HG03378 (cell line): Measurements from ENCODE around the gene PRR15L.

Experiments used
- ATAC-seq: cut with Tn5 transposase; IDR thresholded peaks from one replicate; pipeline ENCODE4 v1.9.1; 2021; ENCODE audit warnings: mild to moderate bottlenecking, moderate library complexity; ENCODE audit not compliant: unreplicated experiment

PRR15L gene

DNA sequence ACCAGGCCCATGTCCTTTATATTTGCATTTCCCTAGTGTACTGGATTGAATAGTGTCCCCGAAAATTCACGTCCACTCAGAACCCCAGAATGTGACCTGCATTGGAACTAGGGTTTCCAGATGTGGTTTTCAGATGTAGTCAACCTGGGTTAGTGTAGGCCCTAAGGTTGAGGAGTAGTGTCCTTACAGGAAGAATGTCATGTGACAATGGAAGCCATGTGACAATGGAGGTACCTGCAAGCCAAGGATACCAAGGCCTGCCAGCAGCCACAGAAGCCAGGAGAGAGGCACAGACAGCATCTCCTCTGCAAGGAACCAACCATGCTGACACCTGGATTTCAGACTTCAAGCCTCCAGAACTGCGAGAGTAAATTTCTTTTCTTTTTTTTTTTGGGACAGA, 5.2 kb upstream of the PRR15L start:
- no peak for ATAC-seq

- ATAC-seq, result no peak
These were observed 3.7 kb upstream of the PRR15L start for GRCh38 chr17:47961406-47961805.

GRCh38 chr17:47959825-47960655, 2.4 kb upstream of the PRR15L start:
- ATAC-seq, result no peak

DNA sequence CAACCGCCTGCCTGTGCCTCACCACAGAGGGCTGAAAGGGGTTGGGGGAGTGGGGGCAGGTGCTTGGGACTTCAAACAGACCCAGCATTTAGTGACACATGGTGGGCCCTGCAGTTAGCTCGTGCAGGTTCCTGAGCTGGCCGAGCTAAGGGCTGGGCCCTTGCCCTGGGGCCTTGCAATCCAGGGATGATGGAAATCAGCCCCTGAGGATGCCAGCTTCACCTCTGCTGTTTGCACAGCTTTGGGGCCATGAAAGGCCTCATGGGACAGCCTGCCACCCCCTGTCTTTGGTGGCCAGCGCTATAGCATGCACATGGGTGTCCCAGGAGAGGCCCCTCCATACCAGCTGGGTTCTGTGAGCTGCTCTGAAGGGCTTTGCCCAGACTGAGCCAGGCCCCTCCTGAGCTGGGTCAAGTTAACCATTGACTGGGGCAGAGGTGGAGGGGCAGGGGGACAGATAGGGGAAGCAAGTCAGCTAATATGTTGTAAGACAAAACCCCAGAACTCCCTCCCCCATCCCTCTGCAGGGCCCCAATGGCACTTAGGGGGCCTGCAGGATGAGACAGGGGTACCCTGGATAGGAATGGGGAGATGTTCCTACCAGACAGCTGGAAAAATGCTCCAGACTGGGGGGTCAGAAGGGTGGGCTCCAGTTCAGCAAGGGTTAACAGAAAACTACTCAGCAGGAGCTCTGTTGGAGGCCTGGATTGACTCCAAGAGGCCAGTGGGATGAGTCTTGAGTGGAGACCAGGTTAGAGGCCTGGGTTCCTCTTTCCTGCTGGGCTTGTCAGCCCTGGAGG, 692 bp downstream of the PRR15L start:
- no peak for ATAC-seq

- ATAC-seq, result no peak
These were observed 1.9 kb downstream of the PRR15L start for GRCh38 chr17:47955497-47956461.

- ATAC-seq, result no peak
These were observed 3.8 kb downstream of the PRR15L start for GRCh38 chr17:47953909-47954308.

DNA sequence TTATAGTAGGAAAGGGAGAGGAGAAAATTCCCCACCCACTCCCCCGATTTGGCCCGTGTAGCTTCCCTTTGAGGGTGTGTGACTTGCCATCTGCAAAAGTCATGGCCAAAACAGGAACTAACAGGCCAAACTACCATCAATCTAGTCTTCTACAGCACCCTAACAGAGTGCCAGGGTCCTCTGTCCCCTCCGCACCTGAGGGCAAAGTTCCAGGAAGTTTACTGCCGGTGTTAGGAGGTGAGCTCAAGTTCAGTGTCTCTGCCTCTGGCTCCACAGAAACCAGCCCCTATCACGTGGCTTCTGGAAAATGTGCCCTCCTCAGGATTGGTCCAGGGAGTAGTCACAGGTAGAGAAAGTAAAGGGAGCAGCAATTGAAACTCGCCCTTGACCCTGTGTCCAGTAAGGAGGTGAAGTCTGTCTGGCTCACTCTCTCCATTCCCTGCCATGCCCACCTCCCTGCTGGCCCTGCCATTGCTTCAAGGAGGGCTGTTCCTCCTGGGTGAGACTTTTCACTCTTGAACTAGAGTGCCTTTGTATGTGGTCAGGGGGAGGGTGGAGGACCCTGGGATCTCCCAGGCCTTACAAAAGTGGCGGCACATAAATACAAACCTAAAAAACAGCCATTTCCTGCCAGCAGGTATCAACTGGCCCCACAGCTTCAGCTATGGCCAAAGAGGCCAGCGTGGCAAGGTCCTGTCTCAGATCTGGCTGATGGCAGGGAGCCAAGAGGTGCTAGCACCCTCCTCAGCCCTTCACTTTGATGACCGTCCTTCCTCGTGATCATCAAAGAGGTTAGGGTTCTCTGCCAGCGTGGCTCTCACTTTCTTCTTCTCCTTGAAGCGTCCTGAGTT, 5.3 kb downstream of the PRR15L start:
- no peak for ATAC-seq

DNA sequence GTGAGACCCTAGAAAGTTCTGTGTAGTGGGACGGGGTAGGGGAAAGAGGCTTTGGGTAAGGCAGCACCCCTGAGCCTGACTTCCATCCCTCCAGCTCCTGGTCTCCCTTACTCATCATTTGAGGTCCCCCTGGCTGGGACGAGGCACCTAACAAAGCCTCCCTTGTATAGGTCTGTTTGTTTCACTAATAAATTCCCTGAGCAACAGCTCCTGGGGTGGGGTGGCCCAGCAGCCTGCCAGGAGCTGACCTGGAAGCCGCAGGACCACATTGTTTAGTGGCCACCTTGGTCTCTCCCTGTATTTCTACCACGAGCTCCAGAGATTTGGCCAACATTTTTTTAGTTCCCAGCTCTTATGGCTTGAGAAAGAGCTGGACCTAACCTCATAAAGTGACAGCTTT, 7.2 kb downstream of the PRR15L start:
- ATAC-seq, result no peak

DNA sequence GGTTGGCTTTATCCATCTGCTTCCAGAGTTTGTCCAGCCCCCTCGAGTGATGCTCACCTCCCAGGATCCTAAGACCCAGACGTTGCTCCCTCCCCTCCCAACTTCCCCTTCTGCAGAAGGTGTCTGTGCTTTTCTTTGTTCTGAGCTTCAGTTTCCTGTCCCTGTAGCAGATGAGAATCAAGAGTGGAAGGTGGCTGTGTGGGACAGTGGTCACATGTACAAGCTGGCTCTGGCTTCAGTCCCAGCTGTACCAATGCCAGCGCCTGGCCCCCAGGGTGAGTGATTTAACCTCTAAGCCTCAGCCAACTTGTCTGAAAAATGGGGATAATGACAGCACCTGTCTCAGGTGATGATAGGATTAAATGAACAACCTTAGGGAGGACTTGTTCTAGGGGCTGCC, 7.7 kb downstream of the PRR15L start:
- ATAC-seq, result no peak

DNA sequence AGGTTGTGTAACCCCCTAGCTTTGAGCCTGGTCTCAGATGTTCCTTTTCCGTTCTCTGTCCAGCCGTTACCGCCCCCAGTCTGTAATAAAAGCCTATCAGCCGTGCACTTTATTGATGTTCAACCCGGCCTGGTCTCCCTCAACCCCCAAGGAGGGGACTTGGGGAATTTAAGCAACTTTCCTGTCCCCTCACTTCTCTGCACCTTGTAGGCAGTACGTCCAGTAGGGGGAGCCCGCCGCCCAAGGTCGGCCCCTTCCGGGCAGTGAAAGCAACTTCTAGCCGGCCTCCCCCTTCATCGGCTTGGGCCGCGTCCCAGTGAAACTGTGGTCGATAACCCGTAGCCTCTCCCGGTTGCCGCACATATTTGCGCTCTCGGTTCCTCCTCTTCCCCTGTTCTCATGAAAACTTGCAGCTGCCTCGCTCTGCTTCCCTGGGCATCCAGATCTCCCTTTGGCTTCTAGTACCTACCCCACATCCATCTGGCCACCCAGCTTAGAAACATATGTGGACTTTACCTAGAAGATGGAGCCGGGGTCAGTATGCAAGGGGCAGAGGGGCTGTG, 8.4 kb downstream of the PRR15L start:
- peak; percentile 42 for ATAC-seq

- ATAC-seq, result no peak
These were observed 8.9 kb downstream of the PRR15L start for GRCh38 chr17:47948706-47949196.

GRCh38 chr17:47946929-47947397, 10.7 kb downstream of the PRR15L start:
- no peak for ATAC-seq

- ATAC-seq, result no peak
These were observed 11.2 kb downstream of the PRR15L start for GRCh38 chr17:47946516-47946915.

DNA sequence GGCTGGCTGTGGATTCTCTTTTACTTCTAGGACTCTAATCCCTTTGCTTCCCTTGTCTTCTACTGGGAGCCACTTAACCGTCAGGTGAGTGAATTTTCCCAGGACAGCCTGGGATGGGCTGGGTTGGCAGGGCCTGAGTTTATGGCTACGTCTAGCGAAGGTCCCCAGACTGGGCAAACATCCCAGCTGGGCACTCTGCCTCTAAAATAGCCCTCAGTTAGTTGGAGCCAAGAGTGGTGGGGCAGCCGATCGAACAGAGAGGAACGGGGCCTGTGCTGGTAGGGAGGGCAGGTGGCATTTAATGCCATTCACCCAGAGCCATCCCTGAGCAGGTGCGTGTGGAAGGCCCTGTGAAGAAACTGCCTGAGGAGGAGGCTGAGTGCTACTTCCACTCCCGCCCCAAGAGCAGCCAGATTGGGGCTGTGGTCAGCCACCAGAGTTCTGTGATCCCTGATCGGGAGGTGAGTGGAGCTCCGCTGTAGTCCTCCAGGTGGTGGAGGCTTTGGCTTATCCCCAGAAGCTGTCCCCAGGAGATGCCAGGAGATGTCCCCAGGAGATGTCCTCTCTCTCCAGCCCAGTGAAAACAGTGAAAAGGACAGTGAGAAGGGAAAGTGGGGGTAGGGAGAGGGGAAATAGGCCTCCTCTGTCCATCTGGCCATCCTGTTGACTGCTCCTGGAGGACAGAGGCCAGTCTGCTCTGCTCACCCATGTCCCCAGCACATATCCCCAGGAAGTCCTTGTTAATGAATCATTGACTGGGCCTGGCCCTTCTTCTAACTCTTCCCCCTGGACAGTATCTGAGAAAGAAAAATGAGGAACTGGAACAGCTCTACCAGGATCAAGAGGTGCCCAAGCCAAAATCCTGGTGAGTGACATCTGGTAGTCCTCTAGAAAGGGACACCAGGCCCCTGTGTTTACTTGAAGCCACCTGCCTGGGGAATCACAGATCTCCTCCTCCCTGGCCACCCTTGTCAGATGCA, 11.9 kb downstream of the PRR15L start:
- no peak for ATAC-seq

DNA sequence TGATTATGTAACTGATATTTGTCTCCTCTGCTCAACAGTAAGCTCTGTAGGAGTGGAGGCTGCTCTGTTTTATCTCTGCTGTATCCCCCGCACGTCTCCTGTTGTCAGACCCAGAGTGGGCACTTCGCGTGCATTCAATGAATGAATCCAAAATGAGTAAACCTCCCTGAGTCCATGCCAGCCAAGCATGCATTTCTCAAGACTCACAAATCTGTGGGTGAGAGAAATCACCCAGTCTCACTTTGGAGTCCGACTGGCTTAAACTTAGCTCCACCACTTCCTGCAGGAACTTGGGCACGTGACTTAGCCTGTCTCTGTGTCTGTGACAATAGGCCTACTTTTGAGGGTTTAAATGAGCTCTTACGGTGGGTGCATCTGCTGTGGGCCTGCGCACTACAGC, 12.6 kb downstream of the PRR15L start:
- ATAC-seq, result no peak

DNA sequence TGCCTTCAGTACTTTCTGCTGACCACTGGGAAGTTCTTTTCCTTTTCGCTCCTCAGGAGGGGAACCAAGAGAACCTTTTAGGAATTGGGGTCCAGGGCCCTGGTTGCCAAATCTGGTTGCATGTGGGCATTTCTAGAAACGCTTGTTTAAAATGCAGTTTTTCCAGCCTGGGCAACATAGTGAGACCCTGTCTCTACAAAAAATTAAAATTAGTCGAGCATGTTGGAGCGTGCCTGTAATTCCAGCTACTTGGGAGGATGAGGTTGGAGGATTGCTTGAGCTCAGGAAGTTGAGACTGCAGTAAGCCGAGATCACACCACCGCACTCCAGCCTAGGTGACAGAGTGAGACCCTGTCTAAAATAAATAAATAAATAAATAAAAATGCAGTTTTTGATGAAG, 15.1 kb downstream of the PRR15L start:
- no peak for ATAC-seq

DNA sequence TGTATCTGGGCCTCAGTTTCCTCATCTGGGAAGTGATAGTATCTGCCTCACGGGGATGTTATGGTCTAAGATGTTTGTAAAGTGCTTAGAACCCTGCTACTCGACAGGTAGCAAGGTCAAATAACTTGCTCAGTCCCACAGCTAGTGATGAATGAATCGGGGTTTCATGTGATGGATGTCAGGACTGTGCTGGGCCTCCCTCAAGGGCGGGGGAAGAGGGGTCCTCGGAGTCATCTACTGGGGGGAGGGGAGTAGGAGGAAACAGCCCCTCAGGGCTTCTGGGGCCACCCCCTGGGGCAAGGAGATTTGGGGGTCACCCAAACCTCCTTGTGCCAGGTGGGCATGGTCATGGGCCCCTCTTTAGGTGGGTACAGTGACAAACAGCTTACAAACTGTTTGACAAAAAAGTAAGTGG, 15.6 kb downstream of the PRR15L start:
- ATAC-seq, result no peak
